HEK293 (cell line): ENCODE data around the gene SYNJ1.
"Not testable (repeated sequence)": the region's sequence is repeated elsewhere in the genome, so short reads cannot be mapped to it uniquely, and the experiment has no call there.

Experiments
- CTCF ChIA-PET: fragments of 350-600 bp; formaldehyde crosslinking; extraction: SDS; loops from one replicate; lab custom pipeline; 2021; ENCODE audit warnings: antibody characterized with exemption; lab: Yijun Ruan, JAX
- POLR2A ChIA-PET: fragments of 300-600 bp; formaldehyde crosslinking; extraction: SDS; loops from one replicate; lab custom pipeline; 2020; ENCODE audit warnings: antibody characterized with exemption, inconsistent platforms; lab: Yijun Ruan, JAX
- H3K27ac ChIP-seq: fragments of 200-500 bp; sonication (Bioruptor generic); 2 replicates; pipeline ENCODE4 v1.5.1; 2014; ENCODE audit warnings: low read depth, low read length, control low read depth, inconsistent platforms; ENCODE audit errors: extremely low read depth
- H3K36me3 ChIP-seq, 2 experiments: fragments of 200-500 bp in 1 of 2; sonication (Bioruptor generic) in 1 of 2; 1 replicate in 1 of 2; 2 replicates in 1 of 2; pipeline ENCODE4 v1.5.1; 2014 to 2017; ENCODE audit warnings: inconsistent platforms in 2 of 2, low read length in 2 of 2; ENCODE audit not compliant: control insufficient read depth in 2 of 2, insufficient read depth in 1 of 2
- H3K4me1 ChIP-seq: fragments of 200-500 bp; sonication (Bioruptor generic); 2 replicates; pipeline ENCODE4 v1.5.1; 2014; ENCODE audit warnings: mild to moderate bottlenecking, low read length, inconsistent platforms; ENCODE audit not compliant: control insufficient read depth, insufficient read depth
- H3K4me3 ChIP-seq: 2 replicates; pipeline ENCODE4 v1.5.1; 2011; ENCODE audit warnings: low read depth, mild to moderate bottlenecking, control low read depth, low read length, moderate library complexity
- H3K9me3 ChIP-seq: fragments of 200-500 bp; sonication (Bioruptor generic); 2 replicates; pipeline ENCODE4 v1.5.1; 2014; ENCODE audit warnings: low read depth, low read length, inconsistent platforms; ENCODE audit not compliant: control insufficient read depth, insufficient read depth
- HOXD13 ChIP-seq: sonication (generic); formaldehyde crosslinking; IDR thresholded peaks from 2 replicates; pipeline ENCODE4 v1.8.0; 2022; ENCODE audit warnings: missing genetic modification reagents, borderline replicate concordance
- KLF1 ChIP-seq: fragments of 450-650 bp; formaldehyde crosslinking; IDR thresholded peaks from 2 replicates; pipeline ENCODE4 v1.5.1; 2016; ENCODE audit warnings: missing biosample characterization, missing genetic modification characterization
- KLF9 ChIP-seq: fragments of 450-650 bp; formaldehyde crosslinking; IDR thresholded peaks from 2 replicates; pipeline ENCODE4 v1.5.1; 2016; ENCODE audit warnings: missing biosample characterization, missing genetic modification characterization, low read depth
- REPIN1 ChIP-seq: fragments of 450-650 bp; formaldehyde crosslinking; IDR thresholded peaks from 2 replicates; pipeline ENCODE4 v1.5.1; 2017; ENCODE audit warnings: missing biosample characterization, missing genetic modification characterization, low read depth
- YY1 ChIP-seq: fragments of 450-650 bp; formaldehyde crosslinking; IDR thresholded peaks from 2 replicates; pipeline ENCODE4 v1.5.1; 2018; ENCODE audit warnings: missing biosample characterization, missing genetic modification characterization
- ZFP41 ChIP-seq: fragments of 450-650 bp; formaldehyde crosslinking; IDR thresholded peaks from 2 replicates; pipeline ENCODE4 v1.5.1; 2016; ENCODE audit warnings: missing biosample characterization, missing genetic modification characterization, borderline replicate concordance
- ZNF19 ChIP-seq: fragments of 450-650 bp; formaldehyde crosslinking; IDR thresholded peaks from 2 replicates; pipeline ENCODE4; 2016; ENCODE audit warnings: missing biosample characterization, missing genetic modification characterization, low read depth
- ZNF2 ChIP-seq: fragments of 450-650 bp; formaldehyde crosslinking; IDR thresholded peaks from 2 replicates; pipeline ENCODE4 v1.5.1; 2016; ENCODE audit warnings: missing biosample characterization, missing genetic modification characterization
- ZNF211 ChIP-seq: fragments of 450-650 bp; formaldehyde crosslinking; IDR thresholded peaks from 2 replicates; pipeline ENCODE4 v1.5.1; 2016; ENCODE audit warnings: low read depth, missing biosample characterization, missing genetic modification characterization
- ZNF221 ChIP-seq: fragments of 450-650 bp; formaldehyde crosslinking; IDR thresholded peaks from 2 replicates; pipeline ENCODE4 v1.5.1; 2017; ENCODE audit warnings: missing biosample characterization, missing genetic modification characterization, borderline replicate concordance
- ZNF248 ChIP-seq: fragments of 450-650 bp; formaldehyde crosslinking; IDR thresholded peaks from 2 replicates; pipeline ENCODE4 v1.5.1; 2017; ENCODE audit warnings: missing biosample characterization, missing genetic modification characterization
- ZNF335 ChIP-seq: fragments of 450-650 bp; formaldehyde crosslinking; conservative IDR thresholded peaks from 2 replicates; pipeline ENCODE4 v1.5.1; 2016; ENCODE audit warnings: missing biosample characterization, missing genetic modification characterization
- ZNF354C ChIP-seq: fragments of 450-650 bp; formaldehyde crosslinking; IDR thresholded peaks from 2 replicates; pipeline ENCODE4 v1.5.1; 2016; ENCODE audit warnings: missing biosample characterization, missing genetic modification characterization, low read depth, borderline replicate concordance
- ZNF362 ChIP-seq: fragments of 450-650 bp; formaldehyde crosslinking; IDR thresholded peaks from 2 replicates; pipeline ENCODE4 v1.5.1; 2016; ENCODE audit warnings: missing biosample characterization, missing genetic modification characterization
- ZNF48 ChIP-seq: fragments of 450-650 bp; formaldehyde crosslinking; IDR thresholded peaks from 2 replicates; pipeline ENCODE4 v1.5.1; 2016; ENCODE audit warnings: missing biosample characterization, missing genetic modification characterization
- ZNF549 ChIP-seq: fragments of 450-650 bp; IDR thresholded peaks from 2 replicates; pipeline ENCODE4 v1.5.1; 2018; ENCODE audit warnings: missing biosample characterization, missing genetic modification characterization, mild to moderate bottlenecking, inconsistent platforms, moderate library complexity
- ZNF571 ChIP-seq: fragments of 450-650 bp; formaldehyde crosslinking; IDR thresholded peaks from 2 replicates; pipeline ENCODE4 v1.5.0; 2017; ENCODE audit warnings: missing biosample characterization, missing genetic modification characterization
- ZNF585B ChIP-seq: fragments of 450-650 bp; formaldehyde crosslinking; IDR thresholded peaks from 2 replicates; pipeline ENCODE4 v1.5.1; 2016; ENCODE audit warnings: missing biosample characterization, missing genetic modification characterization
- ZNF623 ChIP-seq: fragments of 450-650 bp; formaldehyde crosslinking; IDR thresholded peaks from 2 replicates; pipeline ENCODE4 v1.5.1; 2016; ENCODE audit warnings: missing biosample characterization, missing genetic modification characterization
- ZNF658 ChIP-seq: fragments of 450-650 bp; formaldehyde crosslinking; IDR thresholded peaks from 2 replicates; pipeline ENCODE4; 2016; ENCODE audit warnings: missing biosample characterization, missing genetic modification characterization
- ZNF777 ChIP-seq: fragments of 450-650 bp; formaldehyde crosslinking; IDR thresholded peaks from 2 replicates; pipeline ENCODE4 v1.5.1; 2017; ENCODE audit warnings: missing biosample characterization, missing genetic modification characterization, borderline replicate concordance
- ZNF830 ChIP-seq: fragments of 450-650 bp; IDR thresholded peaks from 2 replicates; pipeline ENCODE4 v1.5.0; 2018; ENCODE audit warnings: missing biosample characterization, missing genetic modification characterization, low read depth, mild to moderate bottlenecking, moderate library complexity

The SYNJ1 gene

DNA sequence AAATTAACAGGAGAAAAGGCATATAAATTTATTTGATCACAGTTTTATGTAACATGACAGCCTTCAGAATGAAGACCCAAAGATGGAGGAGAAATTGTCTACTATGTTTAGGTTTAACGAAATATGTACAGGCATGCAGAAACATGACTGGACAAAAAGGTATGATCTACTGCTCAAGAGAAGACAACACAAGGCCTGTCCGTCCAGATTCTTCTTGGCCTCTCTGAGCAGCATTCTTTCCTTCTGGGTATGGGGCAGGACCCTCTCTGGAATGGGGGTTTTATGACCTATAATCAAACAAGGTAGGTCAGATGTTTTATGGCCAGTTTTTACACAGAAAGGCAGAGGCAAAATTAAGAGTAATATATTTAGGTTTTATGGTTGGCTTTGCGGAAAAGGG is 13.5 kb upstream of the SYNJ1 start:
- H3K4me1 ChIP-seq = no peaks in the 10 kb centered on the region
- POLR2A ChIA-PET = no interaction called here
- CTCF ChIA-PET = no interaction called here
- TF ChIP-seq ZFP41 (tag by site-specific recombination) (no peak), ZNF335 (tag by site-specific recombination) (no peak), REPIN1 (tag by site-specific recombination) (no peak), YY1 (tag by site-specific recombination) (no peak)
- TF ChIP-seq, all 188 proteins: peak for 0
- Histone ChIP-seq H3K36me3 (peaks cover 77 to 96% of the 10 kb centered on the region in 2 experiments), H3K27ac (no peak overlapping the region), H3K4me3 (no peak overlapping the region), H3K9me3 (no peaks in the 10 kb centered on the region)

DNA sequence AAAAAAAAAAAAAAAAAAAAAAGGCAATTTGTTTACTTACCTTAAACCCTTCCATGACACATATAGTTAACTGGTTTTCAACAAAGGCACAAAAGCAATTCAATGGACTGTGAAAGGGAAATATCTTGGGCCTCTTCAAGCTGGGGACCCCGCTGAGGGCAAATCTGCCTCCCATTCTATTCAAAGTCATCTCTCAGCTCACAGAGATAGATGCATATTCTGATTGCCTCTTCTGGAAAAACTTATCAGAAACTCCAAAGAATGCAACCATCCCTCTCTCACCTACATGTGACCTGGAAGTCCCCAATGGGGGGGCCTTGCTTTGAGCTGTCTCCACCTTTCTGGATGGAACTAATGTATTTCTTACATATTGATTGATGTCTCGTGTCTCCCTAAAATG is 12.1 kb upstream of the SYNJ1 start:
- Histone ChIP-seq H3K27ac (no peak overlapping the region), H3K9me3 (no peaks in the 10 kb centered on the region), H3K4me3 (no peak overlapping the region), H3K36me3 (peaks cover 73 to 92% of the 10 kb centered on the region in 2 experiments), H3K4me1 (no peaks in the 10 kb centered on the region)
- TF ChIP-seq ZNF658 (tag by site-specific recombination) = no peak
- 0 out of 2 replicates have a peak, but pooled peaks have one; percentile 5 for TF ChIP-seq ZNF362 (tag by site-specific recombination)
- no peak for TF ChIP-seq ZNF248 (tag by site-specific recombination)
- no peak for TF ChIP-seq ZNF623 (tag by site-specific recombination)
- TF ChIP-seq HOXD13 (CRISPR knock-in tag) = no peak
- TF ChIP-seq ZNF549 (tag by site-specific recombination) = no peak
- CTCF ChIA-PET = interaction anchor here (1.1 to 1.4 kb wide), 2 partner anchors 82 to 96 kb away, joined by 3 read pairs; no protein-coding TSS in a partner anchor
- POLR2A ChIA-PET = interaction anchor here (0.6 to 1.4 kb wide), 2 partner anchors 12 to 71 kb away, joined by 5 to 7 read pairs; partner anchors contain the start of gene SYNJ1

GRCh38 chr21:32736083-32736482 is 8.3 kb upstream of the SYNJ1 start:
- POLR2A ChIA-PET = interaction anchor here (1.5 kb wide), 1 partner anchor 35 kb away, joined by 3 read pairs; the partner anchor contains the start of gene PAXBP1
- H3K27ac ChIP-seq, H3K4me3 ChIP-seq, H3K4me1 ChIP-seq, H3K9me3 ChIP-seq: not testable (repeated sequence)
- H3K36me3 ChIP-seq = peaks cover 46 to 73% of the 10 kb centered on the region in 2 experiments
- CTCF ChIA-PET = interaction anchor here (0.5 to 0.6 kb wide), 2 partner anchors 83 to 174 kb away, joined by 3 to 5 read pairs; no protein-coding TSS in a partner anchor

- ChIA-PET CTCF (interaction anchor here (0.6 kb wide), 1 partner anchor 82 kb away, joined by 5 read pairs; no protein-coding TSS in a partner anchor), POLR2A (interaction anchor here (1.5 kb wide), 1 partner anchor 36 kb away, joined by 3 read pairs; the partner anchor contains the start of gene PAXBP1)
- no peaks in the 10 kb centered on the region for H3K9me3 ChIP-seq
- no peaks in the 10 kb centered on the region for H3K4me1 ChIP-seq
- H3K36me3 ChIP-seq = peaks cover 40 to 67% of the 10 kb centered on the region in 2 experiments
- TF ChIP-seq ZFP41 (tag by site-specific recombination) (no peak), ZNF354C (tag by site-specific recombination) (no peak)
- H3K27ac ChIP-seq = no peak overlapping the region
- H3K4me3 ChIP-seq = no peak overlapping the region
Observed at GRCh38 chr21:32735524-32735923, 7.7 kb upstream of the SYNJ1 start.

DNA sequence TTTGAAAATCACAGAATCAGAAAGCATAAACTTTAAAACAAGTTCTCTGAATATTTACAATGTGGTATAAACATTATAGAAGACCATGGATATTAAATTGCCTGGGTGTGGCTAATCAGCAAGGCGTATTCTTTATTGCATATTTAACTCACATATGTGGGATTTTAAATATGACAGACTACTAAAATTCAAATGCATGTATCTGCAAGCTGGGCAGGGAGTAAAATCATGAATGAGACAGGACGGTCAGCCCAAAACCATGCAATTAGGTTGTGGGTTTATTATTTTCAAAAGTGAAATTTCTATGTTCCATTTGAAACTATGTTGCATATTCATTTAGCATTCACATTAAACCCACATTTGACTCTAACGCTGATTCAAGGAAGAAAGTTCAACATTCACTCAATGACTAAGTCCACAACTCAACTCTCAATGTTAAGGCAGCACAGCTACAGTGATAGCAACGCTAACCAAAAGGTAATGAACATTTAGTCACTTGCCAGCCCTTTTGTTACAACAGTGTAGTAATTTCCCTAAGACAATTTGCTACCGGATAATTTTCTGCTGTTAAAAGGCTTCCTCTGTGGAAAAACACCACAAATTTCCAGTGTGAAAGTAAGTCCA is 6.3 kb upstream of the SYNJ1 start:
- TF ChIP-seq KLF1 (no peak), ZNF2 (no peak), ZNF335 (tag by site-specific recombination) (no peak), ZNF48 (tag by site-specific recombination) (no peak), ZNF585B (tag by site-specific recombination) (no peak), ZNF221 (no peak), ZNF571 (tag by site-specific recombination) (no peak), ZNF19 (tag by site-specific recombination) (no peak), ZNF777 (no peak), ZNF830 (no peak), KLF9 (tag by site-specific recombination) (no peak), ZNF211 (tag by site-specific recombination) (no peak)
- CTCF ChIA-PET = no interaction called here
- H3K4me1 ChIP-seq = no peaks in the 10 kb centered on the region
- POLR2A ChIA-PET = no interaction called here
- no peak overlapping the region for H3K27ac ChIP-seq
- no peaks in the 10 kb centered on the region for H3K9me3 ChIP-seq
- H3K36me3 ChIP-seq = peaks cover 34 to 55% of the 10 kb centered on the region in 2 experiments
- no peak overlapping the region for H3K4me3 ChIP-seq
